ENCODE data around the gene ZIC1. TPM values are rescaled to one million over a fixed set of nuclear protein-coding genes. Genes with fewer than 3 reads are reported as not detected.

ZIC1 gene
- total and polyA plus RNA-seq, 2 of the 4 experiments (the other 2 are of a cell fraction), result not detected

- intact Hi-C loops (cut with micrococcal nuclease) (loop anchor here (5.0 kb wide), 1 partner anchor 995 kb away; no protein-coding TSS in a partner anchor), dilution Hi-C loops (cut with HindIII; ENCODE audit: low sequenced_read_pairs, unreplicated experiment) (no loop called here), in situ Hi-C loops (cut with MboI; ENCODE audit: low sequenced_read_pairs) (no loop called here)
- TF ChIP-seq POLR2A (IDR thresholded peaks at IDR 0.05; ENCODE audit: low read depth, low read length) (no peak), MXI1 (IDR thresholded peaks at IDR 0.05; ENCODE audit: borderline replicate concordance, low read depth, low read length) (no peak), MAZ (IDR thresholded peaks at IDR 0.05; ENCODE audit: borderline replicate concordance, low read depth, low read length) (no peak), RFX5 (IDR thresholded peaks at IDR 0.05; ENCODE audit: low read depth, low read length) (no peak), RAD21 (IDR thresholded peaks at IDR 0.05; ENCODE audit: low read length) (no peak)
- no peak overlapping the region for H2BK120ac ChIP-seq (ENCODE audit: low read depth, low read length)
- no peaks in the 10 kb centered on the region for H3K9me1 ChIP-seq (ENCODE audit: insufficient read depth, low read length)
- H3K9me3 ChIP-seq (ENCODE audit: control insufficient read depth, insufficient read depth, low read length), result peaks cover 17% of the 10 kb centered on the region
- no peaks in the 10 kb centered on the region for H3K79me1 ChIP-seq (ENCODE audit: low read depth in 1 of 2, low read length in 2 of 2)
- H4K5ac ChIP-seq (ENCODE audit: low read depth, low read length), result no peak overlapping the region
- H4K20me1 ChIP-seq (ENCODE audit: insufficient read depth, low read length), result no peaks in the 10 kb centered on the region
- H4K8ac ChIP-seq (ENCODE audit: low read depth in 2 of 2, low read length in 2 of 2), result no peak overlapping the region
- H4K91ac ChIP-seq (ENCODE audit: insufficient read depth, low read depth, low read length), result no peak overlapping the region
- no peak overlapping the region for H3K23ac ChIP-seq (ENCODE audit: low read depth, low read length)
- no peak overlapping the region for H3K27ac ChIP-seq (ENCODE audit: insufficient read depth, low read length)
- H3K4ac ChIP-seq (ENCODE audit: low read depth, low read length), result no peak overlapping the region
- WGBS, 2 experiments (ENCODE audit: extremely low coverage in 2 of 2, insufficient read length in 1 of 2), result no CpG with 5 or more reads among the region's 7 CpGs
- no peak for ATAC-seq (ENCODE audit: low read depth)
- no peak overlapping the region for H3K56ac ChIP-seq (ENCODE audit: extremely low read depth, insufficient read depth, low read length)
- H3K9ac ChIP-seq (ENCODE audit: low read depth, low read length), result no peak overlapping the region
- no peak overlapping the region for H3K14ac ChIP-seq (replicated peaks; ENCODE audit: low read depth, low read length)
- no peaks in the 10 kb centered on the region for H3K4me1 ChIP-seq (ENCODE audit: control insufficient read depth, insufficient read depth, low read length)
- no peaks in the 10 kb centered on the region for H3K36me3 ChIP-seq (ENCODE audit: control insufficient read depth, insufficient read depth, low read length)
- no peak for DNase-seq
- H2BK20ac ChIP-seq (ENCODE audit: low read depth, low read length), result no peak overlapping the region
- no peak overlapping the region for H2AK9ac ChIP-seq (replicated peaks; ENCODE audit: low read depth, low read length, poor library complexity)
- no peak overlapping the region for H2AK5ac ChIP-seq (ENCODE audit: low read depth, low read length)
- no peak overlapping the region for H3K4me3 ChIP-seq (ENCODE audit: insufficient read depth, low read depth, low read length)
- no peak overlapping the region for H3K18ac ChIP-seq (ENCODE audit: low read depth, low read length)
- peaks cover 78% of the 10 kb centered on the region for H3K27me3 ChIP-seq (ENCODE audit: control insufficient read depth, insufficient read depth, low read length)
- no peak overlapping the region for H2BK15ac ChIP-seq (ENCODE audit: low read depth, low read length)
- CTCF ChIA-PET, result no interaction called here
- no peak overlapping the region for H2AFZ ChIP-seq (replicated peaks; ENCODE audit: low read length, poor library complexity)
- no peak overlapping the region for H2BK5ac ChIP-seq (ENCODE audit: low read depth, low read length, poor library complexity, severe bottlenecking)
- POLR2A ChIA-PET (ENCODE audit: unreplicated experiment), result no interaction called here
- no TSS peak for BruUV-seq (replicated peaks)
- no peak overlapping the region for H3K4me2 ChIP-seq (ENCODE audit: low read depth, low read length)
These were observed 8.6 kb downstream of the ZIC1 start for GRCh38 chr3:147417551-147418295.

Data from IMR-90 (cell line).